ENCODE data around the gene FFAR2.

- TF ChIP-seq, protein P1, sequence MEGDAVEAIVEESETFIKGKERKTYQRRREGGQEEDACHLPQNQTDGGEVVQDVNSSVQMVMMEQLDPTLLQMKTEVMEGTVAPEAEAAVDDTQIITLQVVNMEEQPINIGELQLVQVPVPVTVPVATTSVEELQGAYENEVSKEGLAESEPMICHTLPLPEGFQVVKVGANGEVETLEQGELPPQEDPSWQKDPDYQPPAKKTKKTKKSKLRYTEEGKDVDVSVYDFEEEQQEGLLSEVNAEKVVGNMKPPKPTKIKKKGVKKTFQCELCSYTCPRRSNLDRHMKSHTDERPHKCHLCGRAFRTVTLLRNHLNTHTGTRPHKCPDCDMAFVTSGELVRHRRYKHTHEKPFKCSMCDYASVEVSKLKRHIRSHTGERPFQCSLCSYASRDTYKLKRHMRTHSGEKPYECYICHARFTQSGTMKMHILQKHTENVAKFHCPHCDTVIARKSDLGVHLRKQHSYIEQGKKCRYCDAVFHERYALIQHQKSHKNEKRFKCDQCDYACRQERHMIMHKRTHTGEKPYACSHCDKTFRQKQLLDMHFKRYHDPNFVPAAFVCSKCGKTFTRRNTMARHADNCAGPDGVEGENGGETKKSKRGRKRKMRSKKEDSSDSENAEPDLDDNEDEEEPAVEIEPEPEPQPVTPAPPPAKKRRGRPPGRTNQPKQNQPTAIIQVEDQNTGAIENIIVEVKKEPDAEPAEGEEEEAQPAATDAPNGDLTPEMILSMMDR (IDR thresholded peaks at IDR 0.05): no peak
- TF ChIP-seq POLR2A (IDR thresholded peaks at IDR 0.05): no peak
Observed at GRCh38 chr19:35442091-35442490, 6.0 kb upstream of the FFAR2 start.

Measured in Peyer's patch (tissue), 4 donors.